PC-3 (cell line): ENCODE measurements around the gene NPTX2. TPM values are rescaled to one million over a fixed set of nuclear protein-coding genes. Genes with fewer than 3 reads are reported as not detected.

Experiments
- ATAC-seq: fragments of 200-7000 bp; cut with Tn5 transposase; 2 replicates; pipeline ENCODE4 v1.9.1; 2020; ENCODE audit warnings: mild to moderate bottlenecking, moderate library complexity
- BruUV-seq: library from RNA; stranded (reverse); fragments of 400-500 nt; replicated peaks from 2 replicates; lab custom pipeline; 2021; lab: Mats Ljungman, UMichigan
- CTCF ChIA-PET: fragments of 300-600 bp; sonication (Branson Sonifier 250); formaldehyde crosslinking; loops from one replicate; lab custom pipeline; 2022; ENCODE audit warnings: antibody characterized with exemption; lab: Charles Lee
- POLR2A ChIA-PET: fragments of 300-600 bp; sonication (Branson Sonifier 250); formaldehyde crosslinking; loops from one replicate; lab custom pipeline; 2022; ENCODE audit warnings: antibody characterized with exemption; ENCODE audit not compliant: unreplicated experiment; lab: Charles Lee
- DNase-seq: peaks from one replicate; pipeline ENCODE4 v3.0.0-alpha.2; 2015
- H2AFZ ChIP-seq: fragments of 300-600 bp; sonication (generic); 2 replicates; pipeline ENCODE4 v1.6.0; 2016; ENCODE audit warnings: antibody characterized with exemption, low read length
- H3F3A ChIP-seq: fragments of 300-600 bp; sonication (generic); one replicate; pipeline ENCODE4 v1.6.0; 2017; ENCODE audit warnings: antibody characterized with exemption, low read length, control low read depth, mild to moderate bottlenecking; ENCODE audit not compliant: unreplicated experiment
- H3K27ac ChIP-seq: fragments of 300-600 bp; sonication (generic); 2 replicates; pipeline ENCODE4 v1.5.1; 2016; ENCODE audit warnings: mild to moderate bottlenecking, low read length
- H3K27me3 ChIP-seq: fragments of 300-600 bp; sonication (generic); 2 replicates; pipeline ENCODE4 v1.6.1; 2016; ENCODE audit warnings: low read length, mixed read lengths
- H3K36me3 ChIP-seq: fragments of 300-600 bp; sonication (generic); 2 replicates; pipeline ENCODE4 v1.6.1; 2016; ENCODE audit warnings: low read depth, mixed run types, low read length, mixed read lengths
- H3K4me1 ChIP-seq: fragments of 300-600 bp; sonication (generic); 2 replicates; pipeline ENCODE4 v1.5.1; 2016; ENCODE audit warnings: low read length; ENCODE audit not compliant: insufficient read depth
- H3K4me2 ChIP-seq: fragments of 300-600 bp; sonication (generic); 2 replicates; pipeline ENCODE4 v1.6.0; 2016; ENCODE audit warnings: low read length
- H3K4me3 ChIP-seq: fragments of 300-600 bp; sonication (generic); 2 replicates; pipeline ENCODE4 v1.5.1; 2016; ENCODE audit warnings: mild to moderate bottlenecking, low read length, mixed read lengths
- H3K79me2 ChIP-seq: fragments of 300-600 bp; sonication (generic); 2 replicates; pipeline ENCODE4 v1.6.1; 2017; ENCODE audit warnings: low read length, mixed read lengths
- H3K9ac ChIP-seq: fragments of 300-600 bp; sonication (generic); 2 replicates; pipeline ENCODE4 v1.6.0; 2016; ENCODE audit warnings: mild to moderate bottlenecking, low read length
- H3K9me2 ChIP-seq: fragments of 300-600 bp; sonication (generic); replicated peaks from 2 replicates; pipeline ENCODE4 v1.6.1; 2016; ENCODE audit warnings: mixed run types, low read length, mixed read lengths
- H3K9me3 ChIP-seq: fragments of 300-600 bp; sonication (generic); 2 replicates; pipeline ENCODE4 v1.6.1; 2016; ENCODE audit warnings: low read length, mixed read lengths
- H4K20me1 ChIP-seq: fragments of 300-600 bp; sonication (generic); 2 replicates; pipeline ENCODE4 v1.6.1; 2016; ENCODE audit warnings: low read length, mixed read lengths
- CTCF ChIP-seq: fragments of 300-600 bp; sonication (generic); conservative IDR thresholded peaks from 2 replicates; pipeline ENCODE4 v1.5.1; 2017; ENCODE audit warnings: antibody characterized with exemption, low read depth, mild to moderate bottlenecking, low read length
- EZH2 ChIP-seq: fragments of 300-600 bp; sonication (generic); IDR thresholded peaks from one replicate; pipeline ENCODE4 v1.6.1; 2017; ENCODE audit warnings: antibody characterized with exemption, mild to moderate bottlenecking, low read length; ENCODE audit not compliant: unreplicated experiment
- EZH2phosphoT487 ChIP-seq: fragments of 300-600 bp; sonication (generic); IDR thresholded peaks from 2 replicates; pipeline ENCODE4 v1.6.1; 2018; ENCODE audit warnings: mild to moderate bottlenecking, antibody characterized with exemption, low read length, borderline replicate concordance
- intact Hi-C: fragments of 100-400 bp; cut with micrococcal nuclease; formaldehyde crosslinking; loops from 2 replicates; pipeline ENCODE4 v1.9.0; 2023
- total RNA-seq: library from RNA; depleted of rRNA; stranded (reverse); fragments of >200 nt; gene quantifications from 2 replicates; pipeline ENCODE4 v1.2.3, GENCODE V29; 2014

NPTX2 gene
- total RNA-seq, 1 experiment from 2014 or later, result not detected

- ChIA-PET CTCF (no interaction called here), POLR2A (no interaction called here)
- no peaks in the 10 kb centered on the region for H3K4me1 ChIP-seq
- H3K36me3 ChIP-seq, result no peaks in the 10 kb centered on the region
- no peak overlapping the region for H3K9ac ChIP-seq
- ATAC-seq (no peak), DNase-seq (no peak)
- H2AFZ ChIP-seq, result no peak overlapping the region
- no peak overlapping the region for H3K4me2 ChIP-seq
- H3K27ac ChIP-seq, result no peak overlapping the region
- peaks cover 29% of the 10 kb centered on the region for H3K27me3 ChIP-seq
- TF ChIP-seq EZH2phosphoT487 (no peak), CTCF (no peak), EZH2 (no peak)
- no peaks in the 10 kb centered on the region for H3K9me3 ChIP-seq
- H3F3A ChIP-seq, result no peaks in the 10 kb centered on the region
- intact Hi-C loops, result no loop called here
- no peaks in the 10 kb centered on the region for H4K20me1 ChIP-seq
- H3K79me2 ChIP-seq, result no peaks in the 10 kb centered on the region
- BruUV-seq, result no TSS peak
- no peaks in the 10 kb centered on the region for H3K9me2 ChIP-seq
- H3K4me3 ChIP-seq, result no peak overlapping the region
These were observed 41.2 kb upstream of the NPTX2 start for GRCh38 chr7:98575878-98576277.

DNA sequence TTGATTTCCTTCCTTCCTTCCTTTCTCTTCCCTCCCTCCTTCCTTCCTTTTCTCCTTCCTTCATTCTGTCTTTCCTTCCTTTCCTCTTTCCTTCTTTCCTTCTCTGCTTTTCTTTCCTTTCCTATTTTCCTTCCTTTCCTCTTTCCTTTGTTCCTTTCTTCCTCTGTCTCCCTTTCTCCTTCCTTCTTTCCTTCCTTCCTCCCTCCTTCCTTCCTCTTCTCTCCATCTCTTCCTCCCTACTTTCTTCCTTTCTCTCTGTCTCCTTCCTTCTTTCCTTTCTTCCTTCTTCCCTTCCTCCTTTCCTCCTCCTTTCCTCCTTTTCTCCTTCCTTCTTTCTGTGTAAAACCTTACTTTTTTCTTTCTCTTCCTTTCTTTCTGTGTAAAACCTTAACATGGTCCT, 32.3 kb upstream of the NPTX2 start:
- DNase-seq, result no peak
- H3K9me3 ChIP-seq, result no peaks in the 10 kb centered on the region
- CTCF ChIA-PET, result no interaction called here
- POLR2A ChIA-PET, result no interaction called here
- H3F3A ChIP-seq, result no peaks in the 10 kb centered on the region
- no peak overlapping the region for H3K4me3 ChIP-seq
- no peaks in the 10 kb centered on the region for H3K79me2 ChIP-seq
- no peaks in the 10 kb centered on the region for H3K36me3 ChIP-seq
- no peaks in the 10 kb centered on the region for H4K20me1 ChIP-seq
- TF ChIP-seq CTCF, result no peak
- TF ChIP-seq EZH2phosphoT487, result no peak
- TF ChIP-seq EZH2, result no peak
- no peak for ATAC-seq
- no peaks in the 10 kb centered on the region for H3K4me1 ChIP-seq
- H2AFZ ChIP-seq, result no peak overlapping the region
- no peak overlapping the region for H3K9ac ChIP-seq
- H3K27me3 ChIP-seq, result peaks cover 58% of the 10 kb centered on the region
- no peak overlapping the region for H3K27ac ChIP-seq
- intact Hi-C loops, result no loop called here
- no peaks in the 10 kb centered on the region for H3K9me2 ChIP-seq
- no TSS peak for BruUV-seq
- no peak overlapping the region for H3K4me2 ChIP-seq

GRCh38 chr7:98591926-98592325, 25.2 kb upstream of the NPTX2 start:
- no peaks in the 10 kb centered on the region for H3K9me3 ChIP-seq
- intact Hi-C loops, result no loop called here
- H2AFZ ChIP-seq, result no peak overlapping the region
- H3K79me2 ChIP-seq, result no peaks in the 10 kb centered on the region
- no peak for TF ChIP-seq CTCF
- TF ChIP-seq EZH2, result no peak
- TF ChIP-seq EZH2phosphoT487, result no peak
- no peaks in the 10 kb centered on the region for H3K36me3 ChIP-seq
- no peak overlapping the region for H3K27ac ChIP-seq
- no peaks in the 10 kb centered on the region for H3F3A ChIP-seq
- BruUV-seq, result no TSS peak
- H3K4me2 ChIP-seq, result no peak overlapping the region
- no peak for ATAC-seq
- no peak overlapping the region for H3K9ac ChIP-seq
- DNase-seq, result no peak
- H3K9me2 ChIP-seq, result no peaks in the 10 kb centered on the region
- no peaks in the 10 kb centered on the region for H3K4me1 ChIP-seq
- H3K27me3 ChIP-seq, result peaks cover 50% of the 10 kb centered on the region
- H3K4me3 ChIP-seq, result no peak overlapping the region
- CTCF ChIA-PET, result no interaction called here
- POLR2A ChIA-PET, result no interaction called here
- no peaks in the 10 kb centered on the region for H4K20me1 ChIP-seq
